OCI-LY1 (cell line): Measurements from ENCODE around the gene FBXO30.

Experiments
- H2AFZ ChIP-seq: fragments of 200-600 bp; sonication (generic), shearing (Covaris generic); 2 replicates; pipeline ENCODE4 v1.6.0; 2014; ENCODE audit warnings: antibody characterized with exemption, mild to moderate bottlenecking, low read length
- H3F3A ChIP-seq: fragments of 200-600 bp; sonication (generic), shearing (Covaris generic); 2 replicates; pipeline ENCODE4 v1.6.0; 2014; ENCODE audit warnings: mild to moderate bottlenecking, antibody characterized with exemption, low read length, moderate library complexity; ENCODE audit not compliant: insufficient read depth
- H3K27ac ChIP-seq: fragments of 200-600 bp; sonication (generic); 2 replicates; pipeline ENCODE4 v1.5.1; 2014; ENCODE audit warnings: low read length, mixed run types, mild to moderate bottlenecking, low read depth; ENCODE audit not compliant: poor library complexity, severe bottlenecking
- H3K27me3 ChIP-seq: fragments of 200-600 bp; sonication (generic); 2 replicates; pipeline ENCODE4 v1.6.0; 2014; ENCODE audit warnings: antibody characterized with exemption, mild to moderate bottlenecking, low read length, moderate library complexity; ENCODE audit not compliant: insufficient read depth
- H3K36me3 ChIP-seq: fragments of 200-600 bp; sonication (generic); 2 replicates; pipeline ENCODE4 v1.6.1; 2014; ENCODE audit warnings: mild to moderate bottlenecking, antibody characterized with exemption, low read length, moderate library complexity, mixed read lengths; ENCODE audit not compliant: insufficient read depth
- H3K4me1 ChIP-seq: fragments of 200-600 bp; sonication (generic); 2 replicates; pipeline ENCODE4 v1.5.1; 2014; ENCODE audit warnings: mild to moderate bottlenecking, low read length, moderate library complexity; ENCODE audit not compliant: insufficient read depth, severe bottlenecking
- H3K4me2 ChIP-seq: fragments of 200-600 bp; sonication (generic), shearing (Covaris generic); 2 replicates; pipeline ENCODE4 v1.6.1; 2014; ENCODE audit warnings: low read length
- H3K4me3 ChIP-seq: fragments of 200-600 bp; sonication (generic); 2 replicates; pipeline ENCODE4 v1.5.1; 2014; ENCODE audit warnings: low read length, low read depth, mild to moderate bottlenecking, mixed read lengths; ENCODE audit not compliant: poor library complexity, severe bottlenecking
- H3K79me2 ChIP-seq: fragments of 200-600 bp; shearing (Covaris generic); 2 replicates; pipeline ENCODE4 v1.6.1; 2016; ENCODE audit warnings: mixed run types, low read length, mixed read lengths; ENCODE audit not compliant: insufficient read depth
- H3K9ac ChIP-seq: fragments of 200-600 bp; sonication (generic), shearing (Covaris generic); 2 replicates; pipeline ENCODE4 v1.6.1; 2014; ENCODE audit warnings: mild to moderate bottlenecking, low read length, mixed read lengths
- H3K9me2 ChIP-seq: fragments of 200-600 bp; sonication (generic), shearing (Covaris generic); 2 replicates; pipeline ENCODE4 v1.6.1; 2014; ENCODE audit warnings: low read depth, mild to moderate bottlenecking, low read length, mixed read lengths
- H3K9me3 ChIP-seq: fragments of 200-600 bp; shearing (Covaris generic); 2 replicates; pipeline ENCODE4 v1.6.1; 2014; ENCODE audit warnings: low read length, mixed read lengths
- H4K20me1 ChIP-seq: fragments of 200-600 bp; sonication (generic), shearing (Covaris generic); 2 replicates; pipeline ENCODE4 v1.6.0; 2016; ENCODE audit warnings: mild to moderate bottlenecking, low read length; ENCODE audit not compliant: insufficient read depth
- EZH2 ChIP-seq: fragments of 200-600 bp; sonication (generic), shearing (Covaris generic); IDR thresholded peaks from 2 replicates; pipeline ENCODE4 v1.8.0; 2017; ENCODE audit warnings: borderline replicate concordance, mixed run types, mild to moderate bottlenecking, antibody characterized with exemption, low read length, moderate library complexity, mixed read lengths
- TF ChIP-seq, protein P1 (sequence below): fragments of 200-600 bp; sonication (generic), shearing (Covaris generic); IDR thresholded peaks from 2 replicates; pipeline ENCODE4 v1.5.1; 2017; ENCODE audit warnings: mild to moderate bottlenecking, antibody characterized with exemption, low read length, moderate library complexity, mixed read lengths

Gene FBXO30

DNA sequence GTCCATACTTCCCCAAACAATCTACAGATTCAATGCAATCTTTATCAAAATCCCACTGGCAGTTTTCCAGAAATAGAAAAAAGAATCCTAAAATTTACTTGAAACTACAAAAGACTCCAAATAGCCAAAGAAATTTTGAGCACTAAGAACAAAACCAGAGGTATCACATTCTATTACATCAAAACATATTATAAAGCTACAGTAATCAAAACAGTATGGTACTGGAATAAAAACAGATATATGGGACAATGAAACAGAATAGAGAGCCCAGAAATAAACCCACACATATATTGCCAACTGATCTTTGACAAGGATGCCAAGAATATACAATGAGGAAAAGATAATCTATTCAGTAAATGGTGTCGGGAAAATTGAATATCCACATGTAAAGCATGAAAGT is 46.0 kb upstream of the FBXO30 start:
- TF ChIP-seq, protein P1, sequence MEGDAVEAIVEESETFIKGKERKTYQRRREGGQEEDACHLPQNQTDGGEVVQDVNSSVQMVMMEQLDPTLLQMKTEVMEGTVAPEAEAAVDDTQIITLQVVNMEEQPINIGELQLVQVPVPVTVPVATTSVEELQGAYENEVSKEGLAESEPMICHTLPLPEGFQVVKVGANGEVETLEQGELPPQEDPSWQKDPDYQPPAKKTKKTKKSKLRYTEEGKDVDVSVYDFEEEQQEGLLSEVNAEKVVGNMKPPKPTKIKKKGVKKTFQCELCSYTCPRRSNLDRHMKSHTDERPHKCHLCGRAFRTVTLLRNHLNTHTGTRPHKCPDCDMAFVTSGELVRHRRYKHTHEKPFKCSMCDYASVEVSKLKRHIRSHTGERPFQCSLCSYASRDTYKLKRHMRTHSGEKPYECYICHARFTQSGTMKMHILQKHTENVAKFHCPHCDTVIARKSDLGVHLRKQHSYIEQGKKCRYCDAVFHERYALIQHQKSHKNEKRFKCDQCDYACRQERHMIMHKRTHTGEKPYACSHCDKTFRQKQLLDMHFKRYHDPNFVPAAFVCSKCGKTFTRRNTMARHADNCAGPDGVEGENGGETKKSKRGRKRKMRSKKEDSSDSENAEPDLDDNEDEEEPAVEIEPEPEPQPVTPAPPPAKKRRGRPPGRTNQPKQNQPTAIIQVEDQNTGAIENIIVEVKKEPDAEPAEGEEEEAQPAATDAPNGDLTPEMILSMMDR = no peak
- TF ChIP-seq EZH2 = no peak
- no peaks in the 10 kb centered on the region for H3K9me2 ChIP-seq
- H3K4me1 ChIP-seq = peaks cover 32% of the 10 kb centered on the region
- H3K79me2 ChIP-seq = no peaks in the 10 kb centered on the region
- H3K9ac ChIP-seq = no peak overlapping the region
- H4K20me1 ChIP-seq = no peaks in the 10 kb centered on the region
- H3K27me3 ChIP-seq = no peaks in the 10 kb centered on the region
- H3K4me2 ChIP-seq = no peak overlapping the region
- H3K9me3 ChIP-seq = peaks cover 4% of the 10 kb centered on the region
- no peak overlapping the region for H3K27ac ChIP-seq
- no peak overlapping the region for H3K4me3 ChIP-seq
- H3K36me3 ChIP-seq = peaks cover 4% of the 10 kb centered on the region; the same call in 1 of the 2 replicates
- H2AFZ ChIP-seq = no peak overlapping the region
- no peaks in the 10 kb centered on the region for H3F3A ChIP-seq

DNA sequence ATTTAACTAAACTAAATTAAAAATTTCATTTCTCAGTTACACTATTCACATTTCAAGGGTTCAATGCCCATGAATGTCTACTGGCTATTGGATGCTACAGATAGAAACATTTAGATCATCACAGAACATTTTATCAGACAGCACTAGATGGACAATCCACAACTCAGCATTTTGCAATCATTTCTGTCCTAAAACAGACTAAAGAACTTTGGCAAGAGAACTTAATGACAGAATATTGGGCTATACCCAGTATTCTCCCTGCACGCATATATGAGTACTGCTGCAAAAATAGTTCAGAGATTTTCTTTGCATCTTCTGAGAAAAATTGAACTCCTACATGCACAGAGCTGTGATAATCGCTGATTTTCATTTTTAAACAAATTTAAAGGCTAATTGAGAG is 36.1 kb upstream of the FBXO30 start:
- no peak overlapping the region for H3K9ac ChIP-seq
- TF ChIP-seq, protein P1 = no peak
- no peak for TF ChIP-seq EZH2
- no peaks in the 10 kb centered on the region for H3K9me3 ChIP-seq
- peaks cover 25% of the 10 kb centered on the region for H3K4me1 ChIP-seq
- H3K27me3 ChIP-seq = no peaks in the 10 kb centered on the region
- H3K79me2 ChIP-seq = no peaks in the 10 kb centered on the region
- H3K36me3 ChIP-seq = no peaks in the 10 kb centered on the region
- no peak overlapping the region for H3K4me3 ChIP-seq
- H3K9me2 ChIP-seq = no peaks in the 10 kb centered on the region
- no peaks in the 10 kb centered on the region for H3F3A ChIP-seq
- no peak overlapping the region for H3K4me2 ChIP-seq
- no peaks in the 10 kb centered on the region for H4K20me1 ChIP-seq
- H2AFZ ChIP-seq = no peak overlapping the region
- H3K27ac ChIP-seq = peak overlapping the region; percentile 15

DNA sequence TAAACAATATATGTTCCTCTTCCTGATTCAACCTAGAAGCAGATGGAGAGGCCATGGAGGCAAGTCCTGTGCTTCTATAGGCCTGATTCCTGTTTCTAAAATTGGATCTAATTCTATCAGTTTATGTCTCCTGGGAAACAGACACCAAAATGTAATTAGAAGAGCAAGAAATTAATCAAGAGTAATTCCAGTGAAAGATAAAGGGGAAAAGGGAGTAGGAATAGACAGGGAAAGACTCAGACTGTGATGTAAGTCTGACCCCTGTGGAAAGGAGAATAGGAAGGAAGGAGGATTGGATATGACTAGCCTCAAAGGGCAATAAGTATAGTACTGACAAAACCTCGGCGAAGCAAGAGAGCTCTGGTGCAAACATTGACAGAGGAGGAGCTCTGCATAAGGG is 33.9 kb upstream of the FBXO30 start:
- Histone ChIP-seq H4K20me1 (no peaks in the 10 kb centered on the region), H3K27ac (no peak overlapping the region), H3K4me2 (no peak overlapping the region), H2AFZ (no peak overlapping the region), H3F3A (no peaks in the 10 kb centered on the region), H3K4me3 (no peak overlapping the region), H3K4me1 (peaks cover 25% of the 10 kb centered on the region), H3K27me3 (no peaks in the 10 kb centered on the region), H3K9ac (no peak overlapping the region), H3K79me2 (no peaks in the 10 kb centered on the region), H3K9me2 (no peaks in the 10 kb centered on the region), H3K36me3 (no peaks in the 10 kb centered on the region), H3K9me3 (no peaks in the 10 kb centered on the region)
- TF ChIP-seq EZH2 = no peak

DNA sequence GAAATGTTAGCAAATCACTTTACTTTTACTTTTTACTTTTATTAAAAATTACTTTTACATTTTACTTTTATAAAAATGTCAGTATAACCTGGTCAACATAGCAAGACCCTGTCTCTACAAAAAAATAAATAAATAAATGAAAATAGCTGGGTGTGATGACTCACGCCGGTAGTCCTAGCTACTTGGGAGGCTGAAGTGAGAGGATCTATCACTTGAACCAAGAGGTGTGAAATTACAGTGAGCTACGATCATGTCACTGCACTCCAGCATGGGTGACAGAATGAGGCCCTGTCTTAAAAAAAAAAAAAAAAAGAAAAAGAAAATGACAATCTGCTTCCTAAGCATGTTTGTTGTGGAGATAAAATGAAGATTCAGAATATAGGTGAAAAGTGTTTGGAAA is 31.0 kb upstream of the FBXO30 start:
- Histone ChIP-seq H3K9ac (no peak overlapping the region), H2AFZ (no peak overlapping the region), H3K9me2 (no peaks in the 10 kb centered on the region), H3K79me2 (no peaks in the 10 kb centered on the region), H3K27ac (no peak overlapping the region), H3F3A (no peaks in the 10 kb centered on the region), H4K20me1 (no peaks in the 10 kb centered on the region), H3K4me1 (peaks cover 8% of the 10 kb centered on the region), H3K4me3 (no peak overlapping the region), H3K27me3 (no peaks in the 10 kb centered on the region), H3K4me2 (no peak overlapping the region), H3K9me3 (no peaks in the 10 kb centered on the region), H3K36me3 (no peaks in the 10 kb centered on the region)
- no peak for TF ChIP-seq EZH2
